H1 (cell line): ENCODE results near the gene SLC7A5. TPM values are rescaled to one million over a fixed set of nuclear protein-coding genes. Genes with fewer than 3 reads are reported as not detected.
"Not testable (repeated sequence)": the region's sequence is repeated elsewhere in the genome, so short reads cannot be mapped to it uniquely, and the experiment has no call there.

ENCODE experiments used
- CTCF ChIA-PET: fragments of 300-600 bp; sonication (Branson Sonifier 250); formaldehyde crosslinking; loops from one replicate; lab custom pipeline; 2021; ENCODE audit not compliant: partially characterized antibody; lab: Charles Lee
- POLR2A ChIA-PET: fragments of 300-600 bp; sonication (Branson Sonifier 250); formaldehyde crosslinking; loops from one replicate; lab custom pipeline; 2021; ENCODE audit warnings: inconsistent platforms; ENCODE audit not compliant: partially characterized antibody; lab: Charles Lee
- DNase-seq, 2 experiments: peaks; one replicate each; pipeline versions ENCODE4 v3.0.0 to v3.0.0-alpha.2; 2010 to 2022; ENCODE audit warnings: low spot score in 2 of 2, low read depth in 1 of 2, mixed read lengths in 1 of 2
- FAIRE-seq: peaks from 2 replicates; lab custom pipeline; 2011; peaks lifted over from hg19 to GRCh38; lab: Jason Lieb, UNC
- H2AFZ ChIP-seq: 2 replicates; pipeline ENCODE4 v1.8.1; 2012; ENCODE audit warnings: low read length, inconsistent platforms
- H2AK5ac ChIP-seq: 2 replicates; pipeline ENCODE4 v1.6.1; 2013; ENCODE audit warnings: low read depth, low read length
- H2BK120ac ChIP-seq: replicated peaks from 2 replicates; pipeline ENCODE3; 2013; ENCODE audit warnings: low read depth, low read length, inconsistent platforms
- H2BK12ac ChIP-seq: 2 replicates; pipeline ENCODE4 v1.6.1; 2013; ENCODE audit warnings: low read depth, low read length
- H2BK15ac ChIP-seq: 2 replicates; pipeline ENCODE4 v1.6.1; 2013; ENCODE audit warnings: low read length
- H2BK20ac ChIP-seq: 2 replicates; pipeline ENCODE4 v1.6.1; 2013; ENCODE audit warnings: low read length
- H2BK5ac ChIP-seq: 2 replicates; pipeline ENCODE4 v1.6.1; 2013; ENCODE audit warnings: low read depth, low read length
- H3K14ac ChIP-seq: 2 replicates; pipeline ENCODE4 v1.6.1; 2013; ENCODE audit warnings: inconsistent platforms; ENCODE audit not compliant: insufficient read length
- H3K18ac ChIP-seq: 2 replicates; pipeline ENCODE4 v1.6.1; 2013; ENCODE audit warnings: low read length; ENCODE audit errors: extremely low read depth
- H3K23ac ChIP-seq: 2 replicates; pipeline ENCODE4 v1.6.1; 2013; ENCODE audit warnings: inconsistent platforms; ENCODE audit not compliant: insufficient read length
- H3K23me2 ChIP-seq: 2 replicates; pipeline ENCODE4 v1.6.1; 2013; ENCODE audit warnings: low read depth, low read length
- H3K27ac ChIP-seq: 2 replicates; pipeline ENCODE4 v1.6.1; 2011; ENCODE audit warnings: low read depth, low read length, inconsistent platforms
- H3K27me3 ChIP-seq, 4 experiments: replicated peaks in 1 of 4; 1 replicate in 1 of 4; 2 replicates in 3 of 4; pipeline versions ENCODE4 v1.6.1 to v1.8.1; 2011 to 2013; ENCODE audit warnings: low read length in 3 of 4, mild to moderate bottlenecking in 3 of 4, inconsistent platforms in 2 of 4, mixed read lengths in 2 of 4, moderate library complexity in 1 of 4; ENCODE audit not compliant: control insufficient read depth in 3 of 4, insufficient read depth in 3 of 4; ENCODE audit errors: extremely low read depth in 1 of 4
- H3K36me3 ChIP-seq, 4 experiments: 2 replicates each; pipeline versions ENCODE4 v1.6.1 to v1.8.1; 2011 to 2013; ENCODE audit warnings: mild to moderate bottlenecking in 4 of 4, low read length in 3 of 4, moderate library complexity in 2 of 4, control low read depth in 1 of 4, inconsistent platforms in 1 of 4; ENCODE audit not compliant: insufficient read depth in 4 of 4, control insufficient read depth in 2 of 4
- H3K4ac ChIP-seq: replicated peaks from 2 replicates; pipeline ENCODE3; 2013; ENCODE audit warnings: low read length, low read depth, mixed read lengths, inconsistent platforms; ENCODE audit not compliant: insufficient read length
- H3K4me1 ChIP-seq, 4 experiments: replicated peaks in 1 of 4; 1 replicate in 1 of 4; 2 replicates in 3 of 4; pipeline versions ENCODE4 v1.6.1 to v1.8.1; 2011 to 2013; ENCODE audit warnings: low read length in 3 of 4, inconsistent platforms in 2 of 4, mixed read lengths in 1 of 4; ENCODE audit not compliant: insufficient read depth in 4 of 4, control insufficient read depth in 3 of 4
- H3K4me2 ChIP-seq, 2 experiments: 2 replicates each; pipeline versions ENCODE4 v1.6.1 to v1.8.1; 2011 to 2013; ENCODE audit warnings: low read depth in 2 of 2, low read length in 2 of 2, control low read depth in 1 of 2, inconsistent platforms in 1 of 2, mild to moderate bottlenecking in 1 of 2; ENCODE audit not compliant: insufficient read depth in 1 of 2
- H3K4me3 ChIP-seq, 4 experiments: fragments of 200-600, 300-600 bp in 1 of 4; sonication (generic), shearing (Covaris generic), sonication (Bioruptor Twin) in 1 of 4; 2 replicates each; pipeline versions ENCODE4 v1.5.1 to v1.8.1; 2011 to 2016; ENCODE audit warnings: low read length in 4 of 4, low read depth in 3 of 4, control low read depth in 2 of 4, inconsistent platforms in 2 of 4, mild to moderate bottlenecking in 2 of 4, mixed read lengths in 1 of 4, moderate library complexity in 1 of 4; ENCODE audit not compliant: insufficient read depth in 2 of 4; ENCODE audit errors: extremely low read depth in 1 of 4
- H3K56ac ChIP-seq: replicated peaks from 2 replicates; pipeline ENCODE3; 2013; ENCODE audit warnings: low read depth, mild to moderate bottlenecking, mixed read lengths, low read length, inconsistent platforms; ENCODE audit not compliant: insufficient read length
- H3K79me1 ChIP-seq: 2 replicates; pipeline ENCODE4 v1.6.1; 2013; ENCODE audit warnings: low read depth, low read length, control low read depth
- H3K79me2 ChIP-seq, 2 experiments: 2 replicates each; pipeline versions ENCODE4 v1.6.1 to v1.8.1; 2012 to 2013; ENCODE audit warnings: low read length in 2 of 2, mild to moderate bottlenecking in 2 of 2, inconsistent platforms in 1 of 2; ENCODE audit not compliant: insufficient read depth in 2 of 2, control insufficient read depth in 1 of 2
- H3K9ac ChIP-seq, 4 experiments: replicated peaks in 1 of 4; 1 replicate in 1 of 4; 2 replicates in 3 of 4; pipeline versions ENCODE4 v1.6.1 to v1.8.1; 2011 to 2013; ENCODE audit warnings: low read depth in 3 of 4, low read length in 3 of 4, control low read depth in 2 of 4, mild to moderate bottlenecking in 2 of 4, moderate library complexity in 2 of 4, inconsistent platforms in 1 of 4; ENCODE audit errors: extremely low read depth in 1 of 4
- H3K9me3 ChIP-seq, 2 experiments: 2 replicates each; pipeline versions ENCODE4 v1.6.1 to v1.8.1; 2012 to 2013; ENCODE audit warnings: mild to moderate bottlenecking in 2 of 2, moderate library complexity in 2 of 2, control low read depth in 1 of 2, inconsistent platforms in 1 of 2, low read depth in 1 of 2, low read length in 1 of 2, mixed read lengths in 1 of 2; ENCODE audit not compliant: insufficient read depth in 2 of 2
- H4K20me1 ChIP-seq, 2 experiments: replicated peaks in 1 of 2; 2 replicates each; pipeline versions ENCODE3 to v1.8.1; 2011 to 2013; ENCODE audit warnings: inconsistent platforms in 2 of 2, low read length in 2 of 2, mild to moderate bottlenecking in 1 of 2; ENCODE audit not compliant: insufficient read depth in 2 of 2, control insufficient read depth in 1 of 2
- H4K5ac ChIP-seq: 2 replicates; pipeline ENCODE4 v1.6.1; 2013; ENCODE audit warnings: low read length, low read depth, mixed read lengths, inconsistent platforms; ENCODE audit not compliant: insufficient read length
- H4K8ac ChIP-seq: 2 replicates; pipeline ENCODE4 v1.8.0; 2013; ENCODE audit warnings: mild to moderate bottlenecking, moderate library complexity, low read length, inconsistent platforms; ENCODE audit not compliant: insufficient read depth; ENCODE audit errors: extremely low read depth
- H4K91ac ChIP-seq: replicated peaks from 2 replicates; pipeline ENCODE3; 2013; ENCODE audit warnings: low read length, mixed read lengths, inconsistent platforms; ENCODE audit not compliant: insufficient read length
- WGBS, 2 experiments: shearing (Covaris generic) in 1 of 2; methylation state at CpG; one replicate each; pipeline versions ENCODE4 v1.1.6 to v1.1.7; 2013 to 2015; ENCODE audit warnings: low lambda C conversion rate in 2 of 2, mixed read lengths in 2 of 2, inconsistent platforms in 1 of 2, low coverage in 1 of 2, missing lambda C conversion rate in 1 of 2; ENCODE audit not compliant: insufficient replicate concordance in 2 of 2, insufficient coverage in 1 of 2, insufficient read length in 1 of 2; ENCODE audit errors: extremely low coverage in 1 of 2, missing lambda C conversion rate in 1 of 2; 5-methylcytosine and 5-hydroxymethylcytosine counted together
- polyA plus RNA-seq, 7 experiments: library from polyadenylated mRNA; depleted of rRNA in 3 of 7; stranded (reverse) in 5 of 7; unstranded in 2 of 7; fragments of >200 nt in 5 of 7; fragments of 200-250 nt in 2 of 7; gene quantifications; 1 replicate in 5 of 7; 2 replicates in 1 of 7; 4 replicates in 1 of 7; pipeline versions ENCODE4 v1.2.1 to v1.2.3, GENCODE V29; 2011 to 2013; ENCODE audit warnings: missing spikeins in 2 of 7, mixed read lengths in 2 of 7
- total RNA-seq: library from RNA; stranded (reverse); fragmentation: NEBNext Ultra II Directional; extraction: Animal tissue kit (Norgen Biotek cat#: 25700); gene quantifications from 2 replicates; pipeline ENCODE4 v1.2.1, GENCODE V29; 2021

SLC7A5 gene
- total and polyA plus RNA-seq, 2 of the 8 experiments (the other 6 are each of a cell fraction or from before 2014, with no cell fraction given) = 68.2 to 341 TPM

- H2AFZ ChIP-seq, H3K9ac ChIP-seq, FAIRE-seq, H3K23ac ChIP-seq, H3K4me2 ChIP-seq, H4K5ac ChIP-seq, DNase-seq, H3K23me2 ChIP-seq, H3K4ac ChIP-seq, H3K27ac ChIP-seq, H3K56ac ChIP-seq, H2BK120ac ChIP-seq, H2AK5ac ChIP-seq, H3K4me3 ChIP-seq, H2BK5ac ChIP-seq, H3K9me3 ChIP-seq, H2BK20ac ChIP-seq, H2BK12ac ChIP-seq, H3K79me2 ChIP-seq, H4K91ac ChIP-seq, H3K14ac ChIP-seq, H4K20me1 ChIP-seq, H3K79me1 ChIP-seq, H2BK15ac ChIP-seq, H3K18ac ChIP-seq, H3K27me3 ChIP-seq, H4K8ac ChIP-seq: not testable (repeated sequence)
- Histone ChIP-seq H3K4me1 (peaks cover 8 to 55% (median 40%) of the 10 kb centered on the region in 4 experiments), H3K36me3 (peaks cover 0 to 21% (median 7%) of the 10 kb centered on the region in 4 experiments; a peak in 4 of 8 replicates)
- CTCF ChIA-PET = interaction anchor here (0.6 to 8.9 kb wide), 11 partner anchors 8 to 58 kb away, joined by 3 to 74 read pairs (median 4); no protein-coding TSS in a partner anchor
- POLR2A ChIA-PET = interaction anchor here (0.6 to 12.6 kb wide), 18 partner anchors 8 to 640 kb away, joined by 3 to 117 read pairs (median 8); no protein-coding TSS in a partner anchor
- WGBS, 2 experiments = 90% methylated on average over 7 of the region's 7 CpGs; no CpG with 5 or more reads in 1 of the 2 experiments
Measured at GRCh38 chr16:87827588-87827915, 41.8 kb downstream of the SLC7A5 start.
